GM04503 (cell line): ENCODE results near the gene TDRD10.

Experiments
- DNase-seq: peaks from one replicate; pipeline ENCODE4 v3.0.0-alpha.2; 2012; ENCODE audit warnings: low read depth

TDRD10 gene

GRCh38 chr1:154578058-154578418 lies 76.0 kb downstream of the TDRD10 start:
- DNase-seq, result no peak

GRCh38 chr1:154579374-154579773 lies 77.4 kb downstream of the TDRD10 start:
- no peak for DNase-seq

- DNase-seq, result no peak
Measured at GRCh38 chr1:154581766-154582165, 79.7 kb downstream of the TDRD10 start.

- no peak for DNase-seq
Measured at GRCh38 chr1:154582885-154583284, 80.9 kb downstream of the TDRD10 start.

GRCh38 chr1:154583773-154584172 lies 81.8 kb downstream of the TDRD10 start:
- DNase-seq, result no peak

GRCh38 chr1:154584267-154584994 lies 82.4 kb downstream of the TDRD10 start:
- DNase-seq, result no peak

GRCh38 chr1:154586231-154586630 lies 84.2 kb downstream of the TDRD10 start:
- no peak for DNase-seq

GRCh38 chr1:154586641-154587040 lies 84.6 kb downstream of the TDRD10 start:
- no peak for DNase-seq

GRCh38 chr1:154589780-154590179 lies 87.8 kb downstream of the TDRD10 start:
- DNase-seq, result no peak

GRCh38 chr1:154590756-154591155 lies 88.7 kb downstream of the TDRD10 start:
- DNase-seq, result no peak

- no peak for DNase-seq
Measured at GRCh38 chr1:154591206-154591605, 89.2 kb downstream of the TDRD10 start.

GRCh38 chr1:154593390-154593789 lies 91.4 kb downstream of the TDRD10 start:
- DNase-seq, result no peak

GRCh38 chr1:154594811-154595210 lies 92.8 kb downstream of the TDRD10 start:
- no peak for DNase-seq

- DNase-seq, result no peak
Measured at GRCh38 chr1:154595621-154596020, 93.6 kb downstream of the TDRD10 start.
